Occipital lobe (tissue), 2 donors: ENCODE data around the gene CAMK1D. TPM values are rescaled to one million over a fixed set of nuclear protein-coding genes. Genes with fewer than 3 reads are reported as not detected.
"Not testable (repeated sequence)": the region's sequence is repeated elsewhere in the genome, so short reads cannot be mapped to it uniquely, and the experiment has no call there.

ENCODE experiments used
- DNase-seq: peaks from one replicate; lab custom pipeline; 2025; lab: John Stamatoyannopoulos, UW
- total RNA-seq: library from RNA; depleted of rRNA; stranded (reverse); fragments of >200 nt; gene quantifications from one replicate; pipeline ENCODE4 v1.2.3, GENCODE V29; 2014

The CAMK1D gene
- total RNA-seq, 1 donor from 2014 or later = 18.9 TPM

GRCh38 chr10:12690525-12691126, 341.3 kb downstream of the CAMK1D start:
- DNase-seq = no peak

GRCh38 chr10:12691596-12691995, 342.2 kb downstream of the CAMK1D start:
- DNase-seq = no peak

GRCh38 chr10:12697764-12698163, 348.4 kb downstream of the CAMK1D start:
- no peak for DNase-seq

GRCh38 chr10:12699258-12699700, 349.9 kb downstream of the CAMK1D start:
- DNase-seq = no peak

GRCh38 chr10:12699781-12700556, 350.6 kb downstream of the CAMK1D start:
- DNase-seq = no peak

GRCh38 chr10:12700557-12700874, 351.2 kb downstream of the CAMK1D start:
- no peak for DNase-seq

- DNase-seq = no peak
Observed at GRCh38 chr10:12701696-12702095, 352.3 kb downstream of the CAMK1D start.

- no peak for DNase-seq
Observed at GRCh38 chr10:12702215-12702770, 352.9 kb downstream of the CAMK1D start.

- no peak for DNase-seq
Observed at GRCh38 chr10:12703126-12703525, 353.8 kb downstream of the CAMK1D start.

GRCh38 chr10:12703813-12704212, 354.5 kb downstream of the CAMK1D start:
- DNase-seq = no peak

- no peak for DNase-seq
Observed at GRCh38 chr10:12704488-12704887, 355.1 kb downstream of the CAMK1D start.

GRCh38 chr10:12705943-12706342, 356.6 kb downstream of the CAMK1D start:
- no peak for DNase-seq

- DNase-seq = no peak
Observed at GRCh38 chr10:12707461-12708185, 358.3 kb downstream of the CAMK1D start.

GRCh38 chr10:12709000-12709401, 359.7 kb downstream of the CAMK1D start:
- DNase-seq = peak; percentile 18

GRCh38 chr10:12709521-12709963, 360.2 kb downstream of the CAMK1D start:
- DNase-seq = no peak

- DNase-seq = no peak
Observed at GRCh38 chr10:12710157-12710556, 360.8 kb downstream of the CAMK1D start.

- peak; percentile 50 for DNase-seq
Observed at GRCh38 chr10:12710594-12711349, 361.4 kb downstream of the CAMK1D start.

- no peak for DNase-seq
Observed at GRCh38 chr10:12711350-12711708, 362.0 kb downstream of the CAMK1D start.

GRCh38 chr10:12712293-12712983, 363.1 kb downstream of the CAMK1D start:
- no peak for DNase-seq

GRCh38 chr10:12712984-12713316, 363.6 kb downstream of the CAMK1D start:
- not testable (repeated sequence) for DNase-seq

GRCh38 chr10:12716042-12716441, 366.7 kb downstream of the CAMK1D start:
- DNase-seq = no peak
